Heart left ventricle (tissue), 16 donors: ENCODE measurements around the gene SLC22A8. TPM values are rescaled to one million over a fixed set of nuclear protein-coding genes. Genes with fewer than 3 reads are reported as not detected.

Experiments
- ATAC-seq, 4 donors: fragments of 200-7000 bp; cut with Tn5 transposase; one replicate each; pipeline ENCODE4 v1.9.1; 2020 to 2022; ENCODE audit warnings: moderate library complexity in 4 of 4, mild to moderate bottlenecking in 3 of 4, moderate number of reproducible peaks in 1 of 4
- DNase-seq, 5 donors: peaks; one replicate each; pipeline ENCODE4 v3.0.0-alpha.2; 2020
- H3K27ac ChIP-seq, 12 donors: fragments of 200-600 bp; sonication (generic) in 4 of 12; one replicate each; pipeline versions ENCODE4 v1.5.0 to v1.8.0; 2016 to 2022; ENCODE audit warnings: mild to moderate bottlenecking in 2 of 12
- H3K27me3 ChIP-seq, 9 donors: fragments of 200-600 bp; sonication (generic) in 2 of 9; one replicate each; pipeline versions ENCODE4 v1.5.1 to v1.8.0; 2016 to 2022; ENCODE audit warnings: mild to moderate bottlenecking in 3 of 9
- H3K36me3 ChIP-seq, 9 donors: fragments of 200-600 bp; sonication (generic) in 2 of 9; one replicate each; pipeline versions ENCODE4 v1.5.0 to v1.8.0; 2018 to 2022; ENCODE audit warnings: mild to moderate bottlenecking in 2 of 9
- H3K4me1 ChIP-seq, 12 donors: fragments of 200-600 bp; sonication (generic) in 4 of 12; one replicate each; pipeline versions ENCODE4 v1.5.0 to v1.8.0; 2016 to 2022; ENCODE audit warnings: mild to moderate bottlenecking in 3 of 12
- H3K4me3 ChIP-seq, 12 donors: fragments of 200-600 bp; sonication (generic) in 4 of 12; one replicate each; pipeline versions ENCODE4 v1.5.0 to v1.8.0; 2017 to 2022; ENCODE audit warnings: mild to moderate bottlenecking in 9 of 12, moderate library complexity in 4 of 12
- H3K9me3 ChIP-seq, 12 donors: fragments of 200-600 bp; sonication (generic) in 4 of 12; one replicate each; pipeline versions ENCODE4 v1.5.0 to v1.8.0; 2016 to 2022; ENCODE audit warnings: mild to moderate bottlenecking in 1 of 12
- CTCF ChIP-seq, 12 donors: fragments of 200-600 bp; sonication (generic) in 4 of 12; IDR thresholded peaks; one replicate each; pipeline versions ENCODE4 v1.5.0 to v1.8.0; 2018 to 2022; ENCODE audit warnings: antibody characterized with exemption in 12 of 12, mild to moderate bottlenecking in 5 of 12
- POLR2A ChIP-seq, 2 donors: fragments of 450-650 bp; IDR thresholded peaks; one replicate each; pipeline ENCODE4 v1.6.1; 2017; ENCODE audit warnings: antibody characterized with exemption in 2 of 2, mild to moderate bottlenecking in 2 of 2, moderate library complexity in 2 of 2
- WGBS, 4 donors: extraction: QIAGEN DNeasy Blood & Tissue Kit in 2 of 4; methylation state at CpG; one replicate each; pipeline versions ENCODE4 v1.1.5 to v1.1.7; 2013 to 2018; 5-methylcytosine and 5-hydroxymethylcytosine counted together
- intact Hi-C, 10 donors: fragments of 100-400 bp; cut with DNase I; formaldehyde crosslinking; loops; one replicate each; pipeline versions ENCODE4 v1.11.1 to v1.14.2; 2022
- polyA plus RNA-seq, 2 donors: library from polyadenylated mRNA; stranded (reverse); fragments of 200-250 nt; gene quantifications; one replicate each; pipeline ENCODE4 v1.2.3, GENCODE V29; 2013
- total RNA-seq, 9 donors: library from RNA; depleted of rRNA in 2 of 9; stranded (reverse); fragments of >200 nt in 2 of 9; fragmentation: NEBNext Ultra II Directional in 3 of 9; extraction: Animal tissue kit (Norgen Biotek cat#: 25700) in 3 of 9; gene quantifications; one replicate each; pipeline versions ENCODE4 v1.1.0 to v1.2.4, GENCODE V29; 2016 to 2023
- donor health status: ischemic (EF 13 %, LVEDD 7.1; RV severe dilation, severe dysfunction).
- donor health status: healthy with polysubstance abuse.
- donor health status: DM: no; HTN: yes; CAD: no.
- donor health status: DM: no; HTN: no; CAD: no.
- donor health status: ischemic (EF 25% LVEDD 6.9; RV normal size, moderate dysfunction).
- donor health status: ischemic (EF 25% LVEDD 5.7; RV mildly dilated, moderate dysfunction).
- donor health status: healthy.
- donor health status: DM: yes; HTN: yes; CAD: no.
- donor health status: ischemic (EF 35%, LVEDD 5.7; RV mildly dilated, moderate dysfunction).
- donor health status: nonischemic (EF 11% LVEDD 7.7; RV severe dilation, severe dysfunction).
- donor health status: DM: yes; HTN: yes; CAD: no.
- donor health status: PGD.
- donor health status: ischemic (EF 29% LVEDD 5.4; RV normal size, mild dysfunction).
- donor health status: nonischemic (EF 23%, LVEDD 6.1; RV moderate dilation, normal function).

The SLC22A8 gene
- total and polyA plus RNA-seq, 11 donors = not detected

DNA sequence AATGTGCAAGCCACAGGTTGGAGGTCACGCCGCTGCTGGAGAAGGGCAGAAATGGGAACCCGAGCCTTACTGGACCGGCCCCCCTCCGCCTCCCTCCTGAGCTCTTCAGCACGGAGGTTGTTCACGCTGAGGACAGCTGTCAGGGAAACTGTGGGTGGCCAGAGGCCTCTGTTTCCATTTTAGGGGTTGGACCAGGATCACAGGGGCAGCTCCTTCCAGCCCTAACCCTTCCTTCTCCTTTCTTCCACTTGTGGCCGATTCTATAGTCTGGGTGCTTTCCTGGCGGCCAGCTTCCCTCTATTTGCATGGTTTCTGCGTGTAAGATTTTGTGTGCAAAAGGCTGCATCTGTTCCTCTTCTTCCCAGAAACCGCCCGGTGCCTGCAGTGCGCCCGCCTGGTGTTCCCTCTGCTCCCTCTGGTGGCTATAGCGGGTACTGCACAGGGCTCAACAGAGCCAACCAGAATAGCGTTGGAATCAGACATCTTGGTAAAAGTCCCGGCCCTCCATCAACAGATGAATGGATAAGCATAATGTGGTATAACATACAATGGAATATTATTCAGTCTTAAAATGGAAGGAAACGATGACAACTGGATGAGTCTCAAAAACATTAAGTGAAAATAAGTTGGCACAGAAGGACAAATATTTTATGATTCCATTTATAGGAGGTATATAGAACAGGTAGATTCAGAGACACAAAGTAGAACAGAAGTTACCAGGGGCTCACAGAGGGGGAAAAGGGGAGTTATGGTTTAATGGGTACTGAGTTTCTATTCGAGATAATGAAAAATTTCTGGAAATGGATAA lies 8.4 kb upstream of the SLC22A8 start:
- peak; percentile 99 to 100 (median 99) for TF ChIP-seq CTCF (IDR thresholded peaks at IDR 0.05)
- no peak for TF ChIP-seq POLR2A (IDR thresholded peaks at IDR 0.05)
- DNase-seq = peak; percentile 81 to 91 (median 84)
- Histone ChIP-seq H3K27ac (no peak overlapping the region), H3K27me3 (peaks cover 0 to 10% (median 0%) of the 10 kb centered on the region in 9 donors), H3K36me3 (no peaks in the 10 kb centered on the region), H3K4me3 (peak overlapping the region in 1 of 12 donors; percentile 6), H3K9me3 (no peaks in the 10 kb centered on the region), H3K4me1 (peaks cover 0 to 10% (median 1%) of the 10 kb centered on the region in 12 donors)
- whole genome bisulfite sequencing, 4 donors = 6 to 14% (median 13%) methylated on average over 13 to 19 of the region's 19 CpGs
- intact Hi-C loops = loop anchor here (1.0 to 10.0 kb wide), 4 partner anchors 117 to 611 kb away; no protein-coding TSS in a partner anchor
- ATAC-seq = peak; percentile 79 to 94 (median 92)

DNA sequence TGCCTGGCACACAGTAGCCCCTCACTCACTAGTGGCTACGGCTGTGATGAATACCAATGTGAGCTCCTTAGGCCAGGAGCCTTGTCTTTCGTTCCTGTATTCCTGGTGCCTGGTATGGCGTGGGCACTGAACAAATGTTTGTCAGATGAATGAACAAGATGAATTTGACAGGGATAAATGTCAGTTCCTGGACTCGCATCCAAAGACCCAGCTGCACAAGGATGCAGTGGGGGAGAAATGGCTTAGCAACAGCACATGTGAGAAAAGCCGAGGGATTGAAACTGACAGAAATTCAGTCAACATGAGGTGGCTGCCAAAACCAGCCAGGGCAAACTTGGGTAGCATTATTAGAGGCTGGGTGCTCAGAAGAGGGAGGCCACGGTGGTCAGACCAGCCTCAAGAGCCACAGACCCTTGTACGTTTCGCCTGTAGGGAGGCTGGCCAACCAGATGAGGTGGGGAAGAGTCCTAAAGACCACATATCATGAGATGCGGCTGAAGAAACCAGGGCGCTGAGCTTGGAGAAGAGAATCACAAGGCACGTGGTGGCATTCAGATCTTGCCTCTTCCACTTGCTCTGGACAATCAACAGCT lies 7.7 kb upstream of the SLC22A8 start:
- no peaks in the 10 kb centered on the region for H3K9me3 ChIP-seq
- ATAC-seq = no peak
- H3K36me3 ChIP-seq = no peaks in the 10 kb centered on the region
- intact Hi-C loops = loop anchor here in 5 of 10 donors (1.0 to 10.0 kb wide), 4 partner anchors 117 to 611 kb away; no protein-coding TSS in a partner anchor
- no peak overlapping the region for H3K27ac ChIP-seq
- no peak for TF ChIP-seq POLR2A (IDR thresholded peaks at IDR 0.05)
- no peak for TF ChIP-seq CTCF (IDR thresholded peaks at IDR 0.05)
- H3K4me3 ChIP-seq = no peak overlapping the region
- DNase-seq = no peak
- peaks cover 0 to 10% (median 1%) of the 10 kb centered on the region in 12 donors for H3K4me1 ChIP-seq
- H3K27me3 ChIP-seq = peaks cover 0 to 10% (median 0%) of the 10 kb centered on the region in 9 donors
- WGBS, 4 donors = 86 to 91% (median 90%) methylated on average over 11 of the region's 11 CpGs

DNA sequence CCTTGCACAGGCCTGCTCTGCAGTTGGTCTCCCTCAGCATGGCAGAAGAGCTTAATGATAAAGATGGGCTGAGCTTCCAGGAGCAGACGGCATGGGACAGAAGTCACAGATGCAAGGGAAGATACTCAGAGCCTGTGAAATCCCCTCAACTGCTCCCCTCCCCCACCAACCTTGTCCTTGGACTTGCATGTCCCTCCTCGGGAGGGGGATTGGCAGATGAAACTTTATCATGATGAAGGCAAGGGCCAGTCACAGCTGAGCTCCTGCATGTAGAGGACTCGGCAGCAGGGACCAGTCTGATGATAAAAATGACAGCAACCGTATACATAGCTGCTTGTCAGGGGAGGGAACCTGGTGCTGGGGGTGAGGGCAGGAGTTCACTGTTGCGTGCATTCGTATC lies 6.8 kb upstream of the SLC22A8 start:
- intact Hi-C loops = loop anchor here in 3 of 10 donors (2.0 to 10.0 kb wide), 3 partner anchors 116 to 612 kb away; no protein-coding TSS in a partner anchor
- WGBS, 4 donors = 67 to 82% (median 77%) methylated on average over 5 to 6 of the region's 6 CpGs
- TF ChIP-seq POLR2A (IDR thresholded peaks at IDR 0.05) (no peak), CTCF (IDR thresholded peaks at IDR 0.05) (no peak)
- no peaks in the 10 kb centered on the region for H3K9me3 ChIP-seq
- H3K27ac ChIP-seq = no peak overlapping the region
- no peaks in the 10 kb centered on the region for H3K36me3 ChIP-seq
- H3K27me3 ChIP-seq = peaks cover 0 to 14% (median 0%) of the 10 kb centered on the region in 9 donors
- H3K4me3 ChIP-seq = no peak overlapping the region
- peaks cover 0 to 10% (median 1%) of the 10 kb centered on the region in 12 donors for H3K4me1 ChIP-seq
- ATAC-seq (no peak), DNase-seq (no peak)
